CD14-positive monocyte (primary cell): ENCODE results near the gene SMTN. TPM values are rescaled to one million over a fixed set of nuclear protein-coding genes. Genes with fewer than 3 reads are reported as not detected.
A peak's percentile ranks its signal among the peaks of the same experiment; 100 is the strongest.

Experiments used
- DNase-seq, 3 donors: peaks; one replicate each; pipeline ENCODE4 v3.0.0-alpha.2; 2011 to 2022
- H2AFZ ChIP-seq: 2 replicates; pipeline ENCODE4 v1.6.0; 2012; ENCODE audit warnings: mild to moderate bottlenecking, low read depth, low read length, inconsistent platforms; ENCODE audit not compliant: insufficient read depth, poor library complexity, severe bottlenecking
- H3K27ac ChIP-seq, 2 donors: 1 replicate in 1 of 2; 2 replicates in 1 of 2; pipeline ENCODE4 v1.5.1; 2012 to 2013; ENCODE audit warnings: low read length in 2 of 2, control low read depth in 1 of 2, inconsistent platforms in 1 of 2, low read depth in 1 of 2, mild to moderate bottlenecking in 1 of 2
- H3K27me3 ChIP-seq, 2 donors: one replicate each; pipeline versions ENCODE4 v1.6.0 to v1.6.1; 2011 to 2013; ENCODE audit warnings: low read length in 2 of 2; ENCODE audit not compliant: control insufficient read depth in 2 of 2, insufficient read depth in 2 of 2
- H3K36me3 ChIP-seq, 2 donors: replicated peaks in 1 of 2; 1 replicate in 1 of 2; 2 replicates in 1 of 2; pipeline versions ENCODE4 v1.5.1 to v1.6.1; 2012 to 2013; ENCODE audit warnings: low read length in 2 of 2, control low read depth in 1 of 2, inconsistent platforms in 1 of 2, mild to moderate bottlenecking in 1 of 2; ENCODE audit not compliant: insufficient read depth in 2 of 2, control insufficient read depth in 1 of 2
- H3K4me1 ChIP-seq, 2 donors: 1 replicate in 1 of 2; 2 replicates in 1 of 2; pipeline versions ENCODE4 v1.5.1 to v1.6.1; 2012 to 2013; ENCODE audit warnings: low read length in 2 of 2, control low read depth in 1 of 2, inconsistent platforms in 1 of 2, mild to moderate bottlenecking in 1 of 2, moderate library complexity in 1 of 2; ENCODE audit not compliant: insufficient read depth in 2 of 2, control insufficient read depth in 1 of 2
- H3K4me2 ChIP-seq: replicated peaks from 2 replicates; pipeline ENCODE3; 2012; ENCODE audit warnings: low read length, moderate library complexity, mild to moderate bottlenecking; ENCODE audit not compliant: poor library complexity, severe bottlenecking; ENCODE audit errors: extremely low read depth
- H3K4me3 ChIP-seq, 3 experiments: fragments of 200-600 bp in 1 of 3; sonication (generic) in 1 of 3; replicated peaks in 1 of 3; 1 replicate in 2 of 3; 2 replicates in 1 of 3; pipeline ENCODE4 v1.5.1; 2011 to 2013; ENCODE audit warnings: low read length in 3 of 3, mild to moderate bottlenecking in 3 of 3, control low read depth in 2 of 3, low read depth in 2 of 3, inconsistent platforms in 1 of 3, moderate library complexity in 1 of 3
- H3K79me2 ChIP-seq: 2 replicates; pipeline ENCODE4 v1.6.0; 2012; ENCODE audit warnings: mild to moderate bottlenecking, control low read depth, inconsistent platforms, low read length, moderate library complexity; ENCODE audit not compliant: insufficient read depth
- H3K9ac ChIP-seq: 2 replicates; pipeline ENCODE4 v1.6.0; 2017; ENCODE audit warnings: low read length, mild to moderate bottlenecking; ENCODE audit not compliant: insufficient read depth, poor library complexity, severe bottlenecking
- H3K9me3 ChIP-seq, 2 donors: replicated peaks in 1 of 2; 1 replicate in 1 of 2; 2 replicates in 1 of 2; pipeline versions ENCODE4 v1.5.1 to v1.6.1; 2012 to 2013; ENCODE audit warnings: low read length in 2 of 2, control low read depth in 1 of 2; ENCODE audit not compliant: control insufficient read depth in 1 of 2, insufficient read depth in 1 of 2
- H4K20me1 ChIP-seq: 2 replicates; pipeline ENCODE4 v1.6.0; 2012; ENCODE audit warnings: mild to moderate bottlenecking, low read length, control low read depth, moderate library complexity; ENCODE audit not compliant: insufficient read depth
- H3K27ac Mint-ChIP-seq, 7 donors: one replicate each; pipeline ENCODE4 v1.8.0; 2020; ENCODE audit warnings: mild to moderate bottlenecking in 7 of 7, mixed read lengths in 7 of 7, moderate library complexity in 6 of 7, inconsistent platforms in 2 of 7
- H3K27me3 Mint-ChIP-seq, 3 donors: one replicate each; pipeline ENCODE4 v1.8.0; 2021 to 2022; ENCODE audit warnings: low read depth in 3 of 3, mild to moderate bottlenecking in 3 of 3, mixed read lengths in 3 of 3, moderate library complexity in 3 of 3, inconsistent platforms in 1 of 3
- H3K36me3 Mint-ChIP-seq, 2 donors: one replicate each; pipeline ENCODE4 v1.8.0; 2020; ENCODE audit warnings: mixed read lengths in 2 of 2, inconsistent platforms in 1 of 2, mild to moderate bottlenecking in 1 of 2
- H3K4me1 Mint-ChIP-seq: one replicate; pipeline ENCODE4 v1.8.0; 2020; ENCODE audit warnings: mild to moderate bottlenecking, mixed read lengths
- H3K4me3 Mint-ChIP-seq, 2 donors: one replicate each; pipeline ENCODE4 v1.8.0; 2020; ENCODE audit warnings: mild to moderate bottlenecking in 2 of 2, mixed read lengths in 2 of 2, moderate library complexity in 1 of 2
- H3K9me3 Mint-ChIP-seq, 7 donors: one replicate each; pipeline ENCODE4 v1.8.0; 2020 to 2022; ENCODE audit warnings: mixed read lengths in 7 of 7, mild to moderate bottlenecking in 6 of 7, moderate library complexity in 6 of 7, inconsistent platforms in 2 of 7
- WGBS: methylation state at CpG from one replicate; pipeline ENCODE4 v1.1.5; 2013; ENCODE audit warnings: missing lambda C conversion rate; ENCODE audit not compliant: insufficient coverage; 5-methylcytosine and 5-hydroxymethylcytosine counted together
- intact Hi-C, 2 donors: fragments of 100-400 bp; cut with micrococcal nuclease; formaldehyde crosslinking; loops; one replicate each; pipeline versions ENCODE4 v1.15.0 to v1.15.1; 2023
- polyA plus RNA-seq, 3 donors: library from polyadenylated mRNA; depleted of rRNA in 1 of 3; unstranded in 2 of 3; stranded (reverse) in 1 of 3; fragments of 300-500 nt in 2 of 3; fragments of >200 nt in 1 of 3; fragmentation: Illumina TruSeq in 2 of 3; gene quantifications; 1 replicate in 2 of 3; 2 replicates in 1 of 3; pipeline ENCODE4 v1.2.3, GENCODE V29; 2012 to 2021
- TF ChIP-seq, protein P1 (sequence below): fragments of 200-600 bp; IDR thresholded peaks from one replicate; pipeline ENCODE4 v1.8.0; 2022; ENCODE audit warnings: antibody characterized with exemption, mild to moderate bottlenecking

The SMTN gene
- polyA plus RNA-seq, 3 donors = 0.87 to 13.3 (median 0.88) TPM

DNA sequence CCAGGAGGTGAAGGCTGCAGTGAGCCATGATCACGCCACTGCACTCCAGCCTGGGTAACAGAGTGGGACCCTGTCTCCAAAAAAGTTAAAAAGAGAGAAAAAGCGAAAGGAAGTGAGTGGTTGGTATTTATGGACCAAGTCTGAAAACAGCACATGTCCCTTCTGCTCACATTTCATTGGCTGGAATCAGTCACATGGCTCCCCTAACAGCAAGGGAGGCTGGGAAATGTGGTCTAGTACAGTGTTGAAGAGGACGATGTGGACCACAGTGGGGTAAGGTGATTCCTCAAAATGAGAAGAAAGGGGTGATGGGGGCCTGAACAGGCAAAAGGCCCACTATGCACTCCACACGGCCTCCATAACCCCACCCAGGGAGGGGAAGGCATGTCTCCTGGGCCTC, 32.5 kb upstream of the SMTN start:
- Histone ChIP-seq H3K27me3 (no peaks in the 10 kb centered on the region), H3K27ac (no peak overlapping the region), H3K36me3 (no peaks in the 10 kb centered on the region), H3K9me3 (no peaks in the 10 kb centered on the region), H3K4me2 (no peak overlapping the region), H3K79me2 (no peaks in the 10 kb centered on the region), H3K4me3 (no peak overlapping the region), H4K20me1 (no peaks in the 10 kb centered on the region), H3K9ac (no peak overlapping the region), H2AFZ (no peak overlapping the region), H3K4me1 (no peaks in the 10 kb centered on the region)
- peaks cover 1 to 4% (median 3%) of the 10 kb centered on the region in 7 donors for H3K9me3 Mint-ChIP-seq
- H3K27me3 Mint-ChIP-seq = peaks cover 1 to 9% (median 8%) of the 10 kb centered on the region in 3 donors
- 95% methylated on average over 2 of the region's 4 CpGs for WGBS
- peaks cover 2% of the 10 kb centered on the region for H3K4me1 Mint-ChIP-seq
- no peak for DNase-seq
- H3K36me3 Mint-ChIP-seq = no peaks in the 10 kb centered on the region
- TF ChIP-seq, protein P1, sequence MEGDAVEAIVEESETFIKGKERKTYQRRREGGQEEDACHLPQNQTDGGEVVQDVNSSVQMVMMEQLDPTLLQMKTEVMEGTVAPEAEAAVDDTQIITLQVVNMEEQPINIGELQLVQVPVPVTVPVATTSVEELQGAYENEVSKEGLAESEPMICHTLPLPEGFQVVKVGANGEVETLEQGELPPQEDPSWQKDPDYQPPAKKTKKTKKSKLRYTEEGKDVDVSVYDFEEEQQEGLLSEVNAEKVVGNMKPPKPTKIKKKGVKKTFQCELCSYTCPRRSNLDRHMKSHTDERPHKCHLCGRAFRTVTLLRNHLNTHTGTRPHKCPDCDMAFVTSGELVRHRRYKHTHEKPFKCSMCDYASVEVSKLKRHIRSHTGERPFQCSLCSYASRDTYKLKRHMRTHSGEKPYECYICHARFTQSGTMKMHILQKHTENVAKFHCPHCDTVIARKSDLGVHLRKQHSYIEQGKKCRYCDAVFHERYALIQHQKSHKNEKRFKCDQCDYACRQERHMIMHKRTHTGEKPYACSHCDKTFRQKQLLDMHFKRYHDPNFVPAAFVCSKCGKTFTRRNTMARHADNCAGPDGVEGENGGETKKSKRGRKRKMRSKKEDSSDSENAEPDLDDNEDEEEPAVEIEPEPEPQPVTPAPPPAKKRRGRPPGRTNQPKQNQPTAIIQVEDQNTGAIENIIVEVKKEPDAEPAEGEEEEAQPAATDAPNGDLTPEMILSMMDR = no peak
- H3K27ac Mint-ChIP-seq = no peak overlapping the region
- no peak overlapping the region for H3K4me3 Mint-ChIP-seq
- intact Hi-C loops = no loop called here

DNA sequence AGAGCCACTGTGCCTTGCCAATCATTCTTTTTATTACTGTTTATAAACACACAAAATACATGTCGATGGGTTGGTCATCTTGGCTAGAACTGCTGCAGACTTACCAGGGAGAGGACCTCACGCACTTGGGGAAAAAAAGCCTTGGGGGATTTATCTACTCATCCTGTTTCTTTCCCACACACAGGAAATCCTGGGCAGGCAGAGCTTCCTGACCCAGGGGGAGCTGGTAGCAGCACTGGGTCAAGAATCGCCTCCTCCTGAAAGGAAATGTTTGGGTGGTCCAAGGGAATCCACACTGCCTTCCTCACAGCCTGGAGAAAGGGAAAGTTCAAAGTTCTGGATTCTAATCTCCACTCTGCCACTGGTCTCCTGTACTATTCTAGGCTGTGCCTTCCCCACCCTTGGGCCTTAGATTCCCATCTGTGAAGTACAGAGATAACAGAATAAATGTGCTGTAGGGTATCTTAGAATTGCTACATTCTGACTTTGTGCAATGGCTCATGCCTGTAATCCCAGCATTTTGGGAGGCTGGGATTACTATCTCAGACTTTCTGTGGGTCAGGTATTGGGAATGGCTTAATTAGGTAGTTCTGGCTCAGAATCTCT, 31.2 kb upstream of the SMTN start:
- DNase-seq = no peak
- Mint-ChIP-seq H3K36me3 (no peaks in the 10 kb centered on the region), H3K27me3 (peaks cover 1 to 9% (median 6%) of the 10 kb centered on the region in 3 donors), H3K4me3 (no peak overlapping the region), H3K4me1 (peaks cover 2% of the 10 kb centered on the region), H3K9me3 (peaks cover 1 to 4% (median 3%) of the 10 kb centered on the region in 7 donors), H3K27ac (no peak overlapping the region)
- Histone ChIP-seq H3K36me3 (no peaks in the 10 kb centered on the region), H3K4me3 (no peak overlapping the region), H2AFZ (peak overlapping the region; percentile 21), H3K27ac (no peak overlapping the region), H3K9ac (no peak overlapping the region), H3K79me2 (no peaks in the 10 kb centered on the region), H3K4me1 (no peaks in the 10 kb centered on the region), H3K27me3 (no peaks in the 10 kb centered on the region), H3K9me3 (no peaks in the 10 kb centered on the region), H4K20me1 (no peaks in the 10 kb centered on the region), H3K4me2 (no peak overlapping the region)
- intact Hi-C loops = no loop called here
- no CpG with 5 or more reads among the region's 3 CpGs for WGBS
- TF ChIP-seq, protein P1 = no peak
